ENCODE results near the gene CLK3.

CLK3 gene

DNA sequence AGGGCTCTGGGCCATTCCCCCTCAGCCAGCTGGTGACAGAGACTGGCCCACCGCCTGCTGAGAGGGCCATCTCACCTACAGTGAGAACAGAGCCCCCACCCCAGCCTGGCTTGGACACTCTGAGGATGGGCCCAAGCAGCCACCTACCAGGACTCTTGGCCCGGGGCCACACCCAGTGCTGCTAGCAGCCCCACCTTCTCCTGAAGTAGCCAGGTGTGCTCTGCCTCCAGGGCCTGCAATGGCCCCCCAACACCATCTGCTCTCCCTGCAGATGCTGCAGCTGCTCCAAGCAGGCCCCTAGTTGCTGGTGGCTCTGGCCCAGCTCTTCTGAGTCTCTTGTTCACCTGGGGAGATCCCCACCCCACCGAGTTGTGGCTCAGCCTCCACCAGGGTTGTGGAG lies 6.8 kb upstream of the CLK3 start:
- no peak for DNase-seq (ENCODE audit: low read depth in 1 of 2, low spot score in 1 of 2)
- TF ChIP-seq JUND (IDR thresholded peaks at IDR 0.05; ENCODE audit: low read depth) = no peak
- in situ Hi-C loops (cut with HindIII; ENCODE audit: low pct_unique_long_range_greater_than_20kb, low sequenced_read_pairs) = no loop called here

GRCh38 chr15:74609938-74610301 lies 5.7 kb upstream of the CLK3 start:
- no peak for TF ChIP-seq JUND (IDR thresholded peaks at IDR 0.05; ENCODE audit: low read depth)
- in situ Hi-C loops (cut with HindIII; ENCODE audit: low pct_unique_long_range_greater_than_20kb, low sequenced_read_pairs) = no loop called here
- DNase-seq (ENCODE audit: low read depth in 1 of 2, low spot score in 1 of 2) = no peak

GRCh38 chr15:74610302-74610951 lies 5.2 kb upstream of the CLK3 start:
- TF ChIP-seq JUND (IDR thresholded peaks at IDR 0.05; ENCODE audit: low read depth) = no peak
- no peak for DNase-seq (ENCODE audit: low read depth in 1 of 2, low spot score in 1 of 2)
- in situ Hi-C loops (cut with HindIII; ENCODE audit: low pct_unique_long_range_greater_than_20kb, low sequenced_read_pairs) = no loop called here

DNA sequence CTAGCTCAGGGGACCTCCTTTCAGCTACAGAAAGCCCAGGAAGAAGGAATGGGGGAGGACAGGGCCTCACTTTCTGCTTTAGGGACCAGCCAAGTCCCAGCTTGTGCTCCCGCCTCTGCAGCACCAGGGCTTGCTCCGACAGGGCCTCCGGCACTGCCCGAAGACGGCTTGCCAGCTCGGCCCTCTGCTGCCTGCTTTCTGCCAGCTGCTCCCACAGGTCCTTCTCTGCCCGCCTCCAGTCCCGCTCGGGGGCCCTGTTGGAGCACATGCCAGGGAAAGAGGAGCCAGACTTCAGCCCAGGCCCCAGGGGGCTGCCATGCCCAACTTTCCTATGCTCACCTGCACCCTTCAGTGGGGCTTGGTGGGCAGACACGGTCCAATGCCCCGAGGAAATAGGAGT lies 4.3 kb upstream of the CLK3 start:
- no peak for DNase-seq (ENCODE audit: low read depth in 1 of 2, low spot score in 1 of 2)
- no peak for TF ChIP-seq JUND (IDR thresholded peaks at IDR 0.05; ENCODE audit: low read depth)
- in situ Hi-C loops (cut with HindIII; ENCODE audit: low pct_unique_long_range_greater_than_20kb, low sequenced_read_pairs) = no loop called here

- in situ Hi-C loops (cut with HindIII; ENCODE audit: low pct_unique_long_range_greater_than_20kb, low sequenced_read_pairs) = no loop called here
- TF ChIP-seq JUND (IDR thresholded peaks at IDR 0.05; ENCODE audit: low read depth) = no peak
- no peak for DNase-seq (ENCODE audit: low read depth in 1 of 2, low spot score in 1 of 2)
Observed at GRCh38 chr15:74611834-74612233, 3.8 kb upstream of the CLK3 start.

DNA sequence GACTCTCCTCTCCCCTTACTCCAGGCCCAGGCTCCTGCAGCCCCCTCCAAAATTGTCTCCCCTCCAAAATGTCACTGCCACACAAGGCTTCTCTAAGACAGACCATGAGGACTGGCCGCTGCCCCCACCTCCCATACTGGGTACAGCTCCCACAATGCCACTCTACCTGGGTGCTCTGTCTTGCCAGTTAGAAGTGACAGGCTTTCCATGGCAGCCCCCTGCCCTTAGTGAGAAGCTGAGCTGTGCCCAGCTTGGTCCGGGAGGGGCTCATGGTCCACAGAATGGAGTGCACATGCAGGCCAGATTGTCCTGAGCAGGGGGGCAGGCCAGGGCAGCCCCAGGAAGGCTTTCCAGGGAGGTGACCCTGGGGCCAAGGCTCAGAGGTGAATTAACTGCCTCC lies 3.0 kb upstream of the CLK3 start:
- in situ Hi-C loops (cut with HindIII; ENCODE audit: low pct_unique_long_range_greater_than_20kb, low sequenced_read_pairs) = no loop called here
- no peak for TF ChIP-seq JUND (IDR thresholded peaks at IDR 0.05; ENCODE audit: low read depth)
- no peak for DNase-seq (ENCODE audit: low read depth in 1 of 2, low spot score in 1 of 2)

DNA sequence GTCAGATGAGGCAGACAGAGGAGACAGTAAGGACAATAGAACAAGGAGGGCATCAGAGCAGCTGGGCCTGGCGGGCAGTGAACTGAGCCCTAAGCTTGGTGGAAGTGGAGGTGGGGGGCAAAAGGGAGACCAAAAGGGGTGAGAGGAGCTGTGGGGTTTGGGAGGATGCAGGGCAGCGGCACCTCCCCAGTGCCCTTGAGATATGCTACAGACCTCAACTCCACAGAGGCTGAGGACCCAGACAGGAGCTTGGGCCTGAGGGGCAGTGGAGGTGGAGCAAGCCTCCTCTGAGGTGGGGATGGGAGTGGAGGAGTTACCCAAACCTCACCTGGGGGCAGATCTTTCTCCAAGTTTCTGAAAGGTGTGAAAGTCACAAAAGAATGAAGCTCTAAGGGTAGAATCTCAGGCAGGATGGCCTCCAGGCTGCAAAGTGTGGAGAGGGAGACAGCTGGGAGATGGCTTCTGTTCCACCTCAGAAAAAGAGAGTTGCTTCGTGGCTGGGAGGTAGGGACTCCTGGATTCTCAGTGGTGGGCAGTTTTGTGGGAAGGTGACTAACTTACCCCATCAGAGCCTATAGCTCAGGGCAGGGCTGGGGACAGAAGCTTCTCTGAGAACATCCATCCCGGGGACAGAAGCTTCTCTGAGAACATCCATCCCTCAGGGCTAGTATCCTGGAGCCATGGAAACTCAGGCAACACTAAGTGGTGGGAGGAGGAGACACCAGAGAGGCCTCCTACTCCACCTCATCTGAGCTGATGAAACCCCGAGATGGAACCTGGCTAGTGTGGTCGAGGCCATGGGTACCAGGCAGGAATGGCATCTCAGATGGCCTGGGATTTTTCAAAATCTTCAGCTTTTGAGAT lies 2.3 kb upstream of the CLK3 start:
- DNase-seq (ENCODE audit: low read depth in 1 of 2, low spot score in 1 of 2) = peak in 1 of 2 experiments; percentile 21

GRCh38 chr15:74613953-74614743 lies 1.5 kb upstream of the CLK3 start:
- in situ Hi-C loops (cut with HindIII; ENCODE audit: low pct_unique_long_range_greater_than_20kb, low sequenced_read_pairs) = no loop called here
- no peak for DNase-seq (ENCODE audit: low read depth in 1 of 2, low spot score in 1 of 2)
- TF ChIP-seq JUND (IDR thresholded peaks at IDR 0.05; ENCODE audit: low read depth) = no peak

More for the DNA sequence above, 2.3 kb upstream of the CLK3 start:
- TF ChIP-seq JUND (IDR thresholded peaks at IDR 0.05; ENCODE audit: low read depth) = no peak
- in situ Hi-C loops (cut with HindIII; ENCODE audit: low pct_unique_long_range_greater_than_20kb, low sequenced_read_pairs) = no loop called here

- TF ChIP-seq JUND (IDR thresholded peaks at IDR 0.05; ENCODE audit: low read depth) = no peak
- peak; percentile 84 to 94 for DNase-seq (ENCODE audit: low read depth in 1 of 2, low spot score in 1 of 2)
- in situ Hi-C loops (cut with HindIII; ENCODE audit: low pct_unique_long_range_greater_than_20kb, low sequenced_read_pairs) = no loop called here
Observed at GRCh38 chr15:74614744-74615507, 710 bp upstream of the CLK3 start.

DNA sequence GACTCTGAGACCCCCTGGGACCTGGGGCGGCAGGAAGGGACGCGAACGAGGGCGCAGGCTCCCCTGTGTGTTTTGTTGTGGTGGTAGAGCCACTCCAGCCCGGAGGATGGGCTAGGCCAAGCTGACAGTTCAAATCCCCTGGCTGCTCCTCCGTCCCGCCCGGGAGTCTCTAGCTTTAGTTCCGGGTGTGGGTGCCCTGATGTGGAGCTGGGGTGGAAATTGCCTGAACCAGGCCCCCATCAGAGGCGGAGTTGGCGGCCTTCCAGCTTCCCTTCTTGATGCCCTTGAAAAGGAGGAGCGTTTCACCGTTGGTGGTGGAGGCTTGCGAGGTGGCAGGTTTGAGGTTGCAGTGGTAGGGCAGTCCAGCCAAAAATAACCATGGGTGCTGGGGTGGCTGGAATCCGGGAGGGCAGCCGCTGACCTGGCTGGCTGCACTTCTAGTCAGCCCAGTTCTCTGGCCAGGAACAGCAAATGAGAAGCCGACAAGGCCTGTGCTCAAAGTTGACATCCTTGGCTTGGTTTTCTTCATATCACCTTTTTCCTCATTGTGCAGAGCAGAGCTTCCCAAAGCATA lies 817 bp downstream of the CLK3 start:
- peak; percentile 54 to 84 for DNase-seq (ENCODE audit: low read depth in 1 of 2, low spot score in 1 of 2)
- TF ChIP-seq JUND (IDR thresholded peaks at IDR 0.05; ENCODE audit: low read depth) = no peak
- in situ Hi-C loops (cut with HindIII; ENCODE audit: low pct_unique_long_range_greater_than_20kb, low sequenced_read_pairs) = no loop called here

DNA sequence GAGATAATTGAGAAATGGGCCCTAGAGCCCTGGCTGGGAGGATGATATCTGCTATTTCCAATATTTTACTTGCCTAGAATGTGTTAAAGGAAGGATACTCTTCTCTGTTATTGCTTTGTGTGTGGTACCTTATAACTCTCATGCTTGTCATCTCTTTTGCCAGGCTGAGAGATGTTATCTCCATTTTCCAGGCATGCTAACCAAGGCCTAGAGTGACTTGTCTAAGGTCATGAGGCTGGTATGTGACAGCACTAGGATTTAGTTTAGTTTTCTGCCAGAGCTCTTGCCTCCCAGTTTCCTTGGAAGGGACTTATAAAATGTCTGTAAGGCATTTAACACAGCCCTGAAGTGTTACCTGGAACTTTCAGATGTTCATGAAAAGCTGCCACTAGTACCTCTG lies 1.4 kb downstream of the CLK3 start:
- peak in 1 of 2 experiments; percentile 55 for DNase-seq (ENCODE audit: low read depth in 1 of 2, low spot score in 1 of 2)
- no peak for TF ChIP-seq JUND (IDR thresholded peaks at IDR 0.05; ENCODE audit: low read depth)
- in situ Hi-C loops (cut with HindIII; ENCODE audit: low pct_unique_long_range_greater_than_20kb, low sequenced_read_pairs) = no loop called here
